GM21526 (cell line): Measurements from ENCODE around the gene LRRC15.

Source experiments
- ATAC-seq: cut with Tn5 transposase; IDR thresholded peaks from one replicate; pipeline ENCODE4 v1.9.1; 2021; ENCODE audit warnings: moderate library complexity; ENCODE audit not compliant: unreplicated experiment, low FRiP score

Gene LRRC15

GRCh38 chr3:194369522-194370279 is at the start of gene LRRC15:
Gene LRRC15, minus strand, starts transcription at chr3:194369743. Its CDS starts 8,700 bp downstream, at chr3:194361043.
- ATAC-seq = no peak

GRCh38 chr3:194418671-194419070 is 49.1 kb upstream of the LRRC15 start:
- no peak for ATAC-seq

GRCh38 chr3:194407423-194407822 is 37.9 kb upstream of the LRRC15 start:
- ATAC-seq = no peak

GRCh38 chr3:194405766-194406165 is 36.2 kb upstream of the LRRC15 start:
- ATAC-seq = no peak

- no peak for ATAC-seq
Observed at GRCh38 chr3:194404365-194405140, 35.0 kb upstream of the LRRC15 start.

- ATAC-seq = no peak
Observed at GRCh38 chr3:194401868-194402329, 32.4 kb upstream of the LRRC15 start.

GRCh38 chr3:194401346-194401745 is 31.8 kb upstream of the LRRC15 start:
- ATAC-seq = no peak

GRCh38 chr3:194399874-194400411 is 30.4 kb upstream of the LRRC15 start:
- ATAC-seq = no peak

GRCh38 chr3:194399166-194399565 is 29.6 kb upstream of the LRRC15 start, which contains the start of gene GP5:
Gene GP5, minus strand, starts transcription at chr3:194399266. Its CDS starts 984 bp downstream, at chr3:194398282.
- ATAC-seq = no peak

- ATAC-seq = no peak
Observed at GRCh38 chr3:194397757-194398312, 28.3 kb upstream of the LRRC15 start.

- no peak for ATAC-seq
Observed at GRCh38 chr3:194396859-194397756, 27.6 kb upstream of the LRRC15 start.

- no peak for ATAC-seq
Observed at GRCh38 chr3:194396539-194396858, 27.0 kb upstream of the LRRC15 start.

- no peak for ATAC-seq
Observed at GRCh38 chr3:194395778-194396538, 26.4 kb upstream of the LRRC15 start.

GRCh38 chr3:194395212-194395611 is 25.7 kb upstream of the LRRC15 start:
- ATAC-seq = no peak

GRCh38 chr3:194392576-194392975 is 23.0 kb upstream of the LRRC15 start:
- no peak for ATAC-seq

- no peak for ATAC-seq
Observed at GRCh38 chr3:194390835-194391234, 21.3 kb upstream of the LRRC15 start.

- ATAC-seq = no peak
Observed at GRCh38 chr3:194389269-194389668, 19.7 kb upstream of the LRRC15 start.

- ATAC-seq = no peak
Observed at GRCh38 chr3:194387926-194388418, 18.4 kb upstream of the LRRC15 start.

GRCh38 chr3:194387276-194387675 is 17.7 kb upstream of the LRRC15 start:
- ATAC-seq = no peak
